WTC11 (cell line): ENCODE data around the gene PMP22. TPM values are rescaled to one million over a fixed set of nuclear protein-coding genes. Genes with fewer than 3 reads are reported as not detected.

Experiments
- ATAC-seq: fragments of 200-7000 bp; cut with Tn5 transposase; 2 replicates; pipeline ENCODE4 v1.10.0; 2021; ENCODE audit warnings: mild to moderate bottlenecking, moderate library complexity
- CTCF ChIA-PET: fragments of 300-600 bp; sonication (Branson Sonifier 250); formaldehyde crosslinking; loops from one replicate; lab custom pipeline; 2021; ENCODE audit warnings: antibody characterized with exemption; lab: Charles Lee
- POLR2A ChIA-PET: fragments of 350-600 bp; sonication (Branson Sonifier 250); formaldehyde crosslinking; loops from one replicate; lab custom pipeline; 2021; ENCODE audit warnings: antibody characterized with exemption; lab: Charles Lee
- DNase-seq: peaks from one replicate; pipeline ENCODE4 v3.0.0; 2021; ENCODE audit warnings: low spot score
- H3K27ac Mint-ChIP-seq: 2 replicates; pipeline ENCODE4 v1.8.0; 2021; ENCODE audit warnings: mixed read lengths
- H3K27me3 Mint-ChIP-seq: 2 replicates; pipeline ENCODE4 v1.8.0; 2021; ENCODE audit warnings: low read depth, mild to moderate bottlenecking, moderate library complexity, mixed read lengths
- H3K36me3 Mint-ChIP-seq: 2 replicates; pipeline ENCODE4 v1.8.0; 2021; ENCODE audit warnings: mixed read lengths
- H3K4me1 Mint-ChIP-seq: 2 replicates; pipeline ENCODE4 v1.8.0; 2022; ENCODE audit warnings: mixed read lengths
- H3K4me3 Mint-ChIP-seq: 2 replicates; pipeline ENCODE4 v1.8.0; 2021; ENCODE audit warnings: mild to moderate bottlenecking, moderate library complexity, mixed read lengths
- H3K9me3 Mint-ChIP-seq: 2 replicates; pipeline ENCODE4 v1.8.0; 2021; ENCODE audit warnings: mixed read lengths
- ATF1 ChIP-seq: sonication (generic); formaldehyde crosslinking; IDR thresholded peaks from 2 replicates; pipeline ENCODE4 v1.8.1; 2023; ENCODE audit warnings: mild to moderate bottlenecking, moderate library complexity, missing genetic modification reagents
- ESRRA ChIP-seq: sonication (generic); formaldehyde crosslinking; IDR thresholded peaks from 2 replicates; pipeline ENCODE4 v1.8.1; 2022; ENCODE audit warnings: mild to moderate bottlenecking, missing genetic modification reagents, borderline replicate concordance
- GTF2I ChIP-seq: fragments of 250-450 bp; sonication (Bioruptor Pico); conservative IDR thresholded peaks from 2 replicates; pipeline ENCODE4 v1.4.0; 2021; ENCODE audit warnings: mild to moderate bottlenecking
- PRRX2 ChIP-seq: fragments of 250-450 bp; sonication (Bioruptor Pico); IDR thresholded peaks from 2 replicates; pipeline ENCODE4 v1.8.0; 2021; ENCODE audit warnings: mild to moderate bottlenecking
- SMAD3 ChIP-seq: sonication (generic); formaldehyde crosslinking; IDR thresholded peaks from 2 replicates; pipeline ENCODE4 v1.8.0; 2022; ENCODE audit warnings: missing genetic modification reagents, mild to moderate bottlenecking, borderline replicate concordance
- ZNF121 ChIP-seq: sonication (generic); formaldehyde crosslinking; IDR thresholded peaks from 2 replicates; pipeline ENCODE4 v1.8.0; 2023; ENCODE audit warnings: missing genetic modification reagents
- ZNF232 ChIP-seq: sonication (generic); formaldehyde crosslinking; IDR thresholded peaks from 2 replicates; pipeline ENCODE4 v1.8.0; 2022; ENCODE audit warnings: mild to moderate bottlenecking, missing genetic modification reagents
- ZNF671 ChIP-seq: fragments of 250-450 bp; sonication (Bioruptor Pico); IDR thresholded peaks from 2 replicates; pipeline ENCODE4 v1.8.0; 2021; ENCODE audit warnings: mild to moderate bottlenecking
- total RNA-seq: library from RNA; stranded (reverse); gene quantifications from 3 replicates; pipeline ENCODE4 v1.2.3, GENCODE V29; 2021
- TF ChIP-seq, protein P1 (sequence below): sonication (generic); formaldehyde crosslinking; conservative IDR thresholded peaks from 2 replicates; pipeline ENCODE4 v1.8.1; 2023; ENCODE audit warnings: mild to moderate bottlenecking, low read depth, missing genetic modification reagents, moderate library complexity
- TF ChIP-seq, protein P2 (sequence below): sonication (generic); formaldehyde crosslinking; IDR thresholded peaks from 2 replicates; pipeline ENCODE4 v1.8.1; 2022; ENCODE audit warnings: mild to moderate bottlenecking, missing genetic modification reagents, moderate library complexity, borderline replicate concordance
- TF ChIP-seq, protein P3 (sequence below): fragments of 250-450 bp; sonication (Bioruptor Pico); conservative IDR thresholded peaks from 2 replicates; pipeline ENCODE4 v1.9.0; 2021; ENCODE audit warnings: mild to moderate bottlenecking
- TF ChIP-seq, protein P4 (sequence below): sonication (generic); formaldehyde crosslinking; IDR thresholded peaks from 2 replicates; pipeline ENCODE4 v1.8.1; 2023; ENCODE audit warnings: mild to moderate bottlenecking, missing genetic modification reagents
- TF ChIP-seq, protein P5 (sequence below): fragments of 250-450 bp; sonication (Bioruptor Pico); IDR thresholded peaks from 2 replicates; pipeline ENCODE4 v1.9.0; 2021; ENCODE audit warnings: mild to moderate bottlenecking, borderline replicate concordance
- TF ChIP-seq, protein P6 (sequence below): fragments of 250-450 bp; sonication (Bioruptor Pico); IDR thresholded peaks from 2 replicates; pipeline ENCODE4 v1.9.0; 2021; ENCODE audit warnings: moderate library complexity, mild to moderate bottlenecking, inconsistent platforms, borderline replicate concordance

Gene PMP22
- total RNA-seq, 1 experiment from 2014 or later, result 3.0 TPM

DNA sequence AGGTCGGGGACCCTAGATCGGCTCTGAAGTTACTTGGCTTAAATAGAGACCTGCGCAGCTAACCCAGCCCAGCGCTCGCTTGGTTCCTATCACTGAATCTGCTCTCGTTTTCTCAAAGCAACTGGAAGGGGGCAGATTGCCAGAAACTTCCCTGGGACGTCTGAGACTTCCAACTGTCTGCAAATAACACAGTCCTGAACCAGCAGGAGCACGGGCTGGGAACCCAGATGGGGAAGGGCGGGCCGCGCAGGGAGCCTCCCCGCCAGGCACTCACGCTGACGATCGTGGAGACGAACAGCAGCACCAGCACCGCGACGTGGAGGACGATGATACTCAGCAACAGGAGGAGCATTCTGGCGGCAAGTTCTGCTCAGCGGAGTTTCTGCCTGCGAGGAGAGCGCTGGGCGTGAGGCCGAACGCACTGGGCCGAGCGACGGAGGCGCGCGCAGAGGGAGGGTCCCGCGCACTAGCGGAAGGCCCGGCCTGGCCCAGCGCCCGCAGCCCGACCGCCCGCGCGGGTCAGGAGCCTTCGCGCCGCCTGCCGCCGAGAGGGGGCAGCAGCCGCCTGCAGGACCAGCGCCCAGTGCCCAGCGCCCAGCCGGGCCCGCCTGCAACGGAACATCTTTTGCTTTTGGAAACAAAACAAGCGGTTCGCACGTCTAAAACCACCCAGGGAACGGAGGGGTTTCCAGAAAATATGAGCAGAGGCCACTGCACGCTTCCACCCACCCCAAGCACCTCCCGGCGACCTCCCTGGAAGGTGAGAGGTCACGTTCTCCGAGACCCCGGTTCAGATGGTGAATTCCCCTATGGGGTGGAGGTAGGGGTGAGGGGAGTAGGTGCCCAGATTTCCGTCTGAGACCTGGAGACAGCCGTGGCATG, 4.5 kb downstream of the PMP22 start (continued):
- TF ChIP-seq, protein P1, sequence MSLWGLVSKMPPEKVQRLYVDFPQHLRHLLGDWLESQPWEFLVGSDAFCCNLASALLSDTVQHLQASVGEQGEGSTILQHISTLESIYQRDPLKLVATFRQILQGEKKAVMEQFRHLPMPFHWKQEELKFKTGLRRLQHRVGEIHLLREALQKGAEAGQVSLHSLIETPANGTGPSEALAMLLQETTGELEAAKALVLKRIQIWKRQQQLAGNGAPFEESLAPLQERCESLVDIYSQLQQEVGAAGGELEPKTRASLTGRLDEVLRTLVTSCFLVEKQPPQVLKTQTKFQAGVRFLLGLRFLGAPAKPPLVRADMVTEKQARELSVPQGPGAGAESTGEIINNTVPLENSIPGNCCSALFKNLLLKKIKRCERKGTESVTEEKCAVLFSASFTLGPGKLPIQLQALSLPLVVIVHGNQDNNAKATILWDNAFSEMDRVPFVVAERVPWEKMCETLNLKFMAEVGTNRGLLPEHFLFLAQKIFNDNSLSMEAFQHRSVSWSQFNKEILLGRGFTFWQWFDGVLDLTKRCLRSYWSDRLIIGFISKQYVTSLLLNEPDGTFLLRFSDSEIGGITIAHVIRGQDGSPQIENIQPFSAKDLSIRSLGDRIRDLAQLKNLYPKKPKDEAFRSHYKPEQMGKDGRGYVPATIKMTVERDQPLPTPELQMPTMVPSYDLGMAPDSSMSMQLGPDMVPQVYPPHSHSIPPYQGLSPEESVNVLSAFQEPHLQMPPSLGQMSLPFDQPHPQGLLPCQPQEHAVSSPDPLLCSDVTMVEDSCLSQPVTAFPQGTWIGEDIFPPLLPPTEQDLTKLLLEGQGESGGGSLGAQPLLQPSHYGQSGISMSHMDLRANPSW, result no peak
- TF ChIP-seq ZNF121 (CRISPR knock-in tag), result peak; percentile 69; the same call in 1 of the 2 replicates
- TF ChIP-seq ATF1 (CRISPR knock-in tag), result 0 out of 2 replicates have a peak, but pooled peaks have one; percentile 25
- TF ChIP-seq, all 79 proteins: peak for 12

DNA sequence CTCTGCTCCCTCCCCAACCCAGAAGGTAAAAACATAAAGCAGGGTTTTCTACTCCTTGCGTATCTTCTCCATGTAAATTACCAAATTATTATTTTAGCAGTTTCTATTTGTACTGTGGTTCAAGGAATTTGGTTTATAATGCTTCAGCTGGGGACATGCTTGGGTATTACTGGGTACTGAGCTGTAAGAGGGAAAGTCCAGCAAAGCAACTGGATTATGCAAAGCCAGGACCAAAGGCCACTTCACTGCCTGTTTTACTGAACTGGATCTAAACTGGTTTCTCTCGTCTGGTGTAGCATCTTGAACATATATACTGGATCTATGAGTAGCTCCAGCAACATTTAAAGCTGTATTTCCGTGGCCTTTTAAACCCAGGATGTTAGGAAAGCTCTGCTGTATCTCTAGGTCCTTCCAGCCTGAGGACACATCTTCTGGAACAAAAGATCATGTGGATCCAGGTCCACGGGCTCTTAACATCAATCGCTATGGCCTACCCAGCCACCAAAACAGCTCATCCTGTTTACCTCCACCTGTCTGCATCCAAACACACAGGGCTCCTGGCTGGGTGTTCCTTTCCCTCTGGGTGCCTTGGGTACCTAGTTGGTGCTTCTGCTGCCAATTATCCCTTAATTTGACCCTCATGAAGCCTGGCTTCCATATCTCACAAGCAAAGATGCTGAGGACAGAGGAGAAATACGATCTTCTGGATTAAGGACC, 7.2 kb downstream of the PMP22 start:
- no peaks in the 10 kb centered on the region for H3K36me3 Mint-ChIP-seq
- ATAC-seq, result no peak
- H3K4me1 Mint-ChIP-seq, result peaks cover 20% of the 10 kb centered on the region
- no peaks in the 10 kb centered on the region; the same call in 1 of the 2 replicates for H3K9me3 Mint-ChIP-seq
- TF ChIP-seq SMAD3 (CRISPR knock-in tag), result no peak
- TF ChIP-seq, protein P2, sequence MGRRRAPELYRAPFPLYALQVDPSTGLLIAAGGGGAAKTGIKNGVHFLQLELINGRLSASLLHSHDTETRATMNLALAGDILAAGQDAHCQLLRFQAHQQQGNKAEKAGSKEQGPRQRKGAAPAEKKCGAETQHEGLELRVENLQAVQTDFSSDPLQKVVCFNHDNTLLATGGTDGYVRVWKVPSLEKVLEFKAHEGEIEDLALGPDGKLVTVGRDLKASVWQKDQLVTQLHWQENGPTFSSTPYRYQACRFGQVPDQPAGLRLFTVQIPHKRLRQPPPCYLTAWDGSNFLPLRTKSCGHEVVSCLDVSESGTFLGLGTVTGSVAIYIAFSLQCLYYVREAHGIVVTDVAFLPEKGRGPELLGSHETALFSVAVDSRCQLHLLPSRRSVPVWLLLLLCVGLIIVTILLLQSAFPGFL, result no peak
- TF ChIP-seq, protein P3, sequence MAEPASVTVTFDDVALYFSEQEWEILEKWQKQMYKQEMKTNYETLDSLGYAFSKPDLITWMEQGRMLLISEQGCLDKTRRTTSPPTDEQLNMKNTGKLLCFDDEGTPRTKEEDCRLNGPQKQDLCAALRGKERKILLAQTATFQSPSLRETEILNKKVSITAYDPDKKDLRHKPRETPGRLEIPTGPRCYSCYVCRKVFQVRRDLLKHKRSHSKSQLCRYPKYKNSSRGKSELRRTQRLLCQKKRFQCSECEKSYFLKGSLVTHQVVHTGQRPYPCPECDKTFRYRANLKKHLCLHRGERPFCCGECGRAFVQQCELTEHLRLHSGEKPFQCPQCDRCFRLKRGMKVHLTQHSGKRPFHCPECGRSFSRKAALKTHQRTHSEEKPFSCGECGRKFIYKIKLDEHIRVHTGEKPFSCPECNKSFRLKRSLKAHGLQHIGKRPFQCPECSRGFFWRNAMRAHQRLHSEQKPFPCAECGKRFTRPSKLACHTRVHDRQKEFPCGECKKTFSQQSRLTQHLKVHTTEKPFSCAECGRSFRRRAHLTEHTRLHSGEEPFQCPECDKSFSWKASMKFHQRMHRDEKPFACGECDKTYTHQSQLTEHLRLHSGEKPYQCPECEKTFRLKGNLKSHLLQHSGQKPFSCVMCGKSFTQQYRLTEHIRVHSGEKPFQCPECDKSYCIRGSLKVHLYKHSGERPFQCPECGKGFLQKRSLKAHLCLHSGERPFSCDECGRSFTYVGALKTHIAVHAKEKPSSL (CRISPR knock-in tag), result no peak
- TF ChIP-seq, protein P4, sequence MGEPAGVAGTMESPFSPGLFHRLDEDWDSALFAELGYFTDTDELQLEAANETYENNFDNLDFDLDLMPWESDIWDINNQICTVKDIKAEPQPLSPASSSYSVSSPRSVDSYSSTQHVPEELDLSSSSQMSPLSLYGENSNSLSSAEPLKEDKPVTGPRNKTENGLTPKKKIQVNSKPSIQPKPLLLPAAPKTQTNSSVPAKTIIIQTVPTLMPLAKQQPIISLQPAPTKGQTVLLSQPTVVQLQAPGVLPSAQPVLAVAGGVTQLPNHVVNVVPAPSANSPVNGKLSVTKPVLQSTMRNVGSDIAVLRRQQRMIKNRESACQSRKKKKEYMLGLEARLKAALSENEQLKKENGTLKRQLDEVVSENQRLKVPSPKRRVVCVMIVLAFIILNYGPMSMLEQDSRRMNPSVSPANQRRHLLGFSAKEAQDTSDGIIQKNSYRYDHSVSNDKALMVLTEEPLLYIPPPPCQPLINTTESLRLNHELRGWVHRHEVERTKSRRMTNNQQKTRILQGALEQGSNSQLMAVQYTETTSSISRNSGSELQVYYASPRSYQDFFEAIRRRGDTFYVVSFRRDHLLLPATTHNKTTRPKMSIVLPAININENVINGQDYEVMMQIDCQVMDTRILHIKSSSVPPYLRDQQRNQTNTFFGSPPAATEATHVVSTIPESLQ (CRISPR knock-in tag), result no peak
- TF ChIP-seq, protein P5, sequence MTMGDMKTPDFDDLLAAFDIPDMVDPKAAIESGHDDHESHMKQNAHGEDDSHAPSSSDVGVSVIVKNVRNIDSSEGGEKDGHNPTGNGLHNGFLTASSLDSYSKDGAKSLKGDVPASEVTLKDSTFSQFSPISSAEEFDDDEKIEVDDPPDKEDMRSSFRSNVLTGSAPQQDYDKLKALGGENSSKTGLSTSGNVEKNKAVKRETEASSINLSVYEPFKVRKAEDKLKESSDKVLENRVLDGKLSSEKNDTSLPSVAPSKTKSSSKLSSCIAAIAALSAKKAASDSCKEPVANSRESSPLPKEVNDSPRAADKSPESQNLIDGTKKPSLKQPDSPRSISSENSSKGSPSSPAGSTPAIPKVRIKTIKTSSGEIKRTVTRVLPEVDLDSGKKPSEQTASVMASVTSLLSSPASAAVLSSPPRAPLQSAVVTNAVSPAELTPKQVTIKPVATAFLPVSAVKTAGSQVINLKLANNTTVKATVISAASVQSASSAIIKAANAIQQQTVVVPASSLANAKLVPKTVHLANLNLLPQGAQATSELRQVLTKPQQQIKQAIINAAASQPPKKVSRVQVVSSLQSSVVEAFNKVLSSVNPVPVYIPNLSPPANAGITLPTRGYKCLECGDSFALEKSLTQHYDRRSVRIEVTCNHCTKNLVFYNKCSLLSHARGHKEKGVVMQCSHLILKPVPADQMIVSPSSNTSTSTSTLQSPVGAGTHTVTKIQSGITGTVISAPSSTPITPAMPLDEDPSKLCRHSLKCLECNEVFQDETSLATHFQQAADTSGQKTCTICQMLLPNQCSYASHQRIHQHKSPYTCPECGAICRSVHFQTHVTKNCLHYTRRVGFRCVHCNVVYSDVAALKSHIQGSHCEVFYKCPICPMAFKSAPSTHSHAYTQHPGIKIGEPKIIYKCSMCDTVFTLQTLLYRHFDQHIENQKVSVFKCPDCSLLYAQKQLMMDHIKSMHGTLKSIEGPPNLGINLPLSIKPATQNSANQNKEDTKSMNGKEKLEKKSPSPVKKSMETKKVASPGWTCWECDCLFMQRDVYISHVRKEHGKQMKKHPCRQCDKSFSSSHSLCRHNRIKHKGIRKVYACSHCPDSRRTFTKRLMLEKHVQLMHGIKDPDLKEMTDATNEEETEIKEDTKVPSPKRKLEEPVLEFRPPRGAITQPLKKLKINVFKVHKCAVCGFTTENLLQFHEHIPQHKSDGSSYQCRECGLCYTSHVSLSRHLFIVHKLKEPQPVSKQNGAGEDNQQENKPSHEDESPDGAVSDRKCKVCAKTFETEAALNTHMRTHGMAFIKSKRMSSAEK (CRISPR knock-in tag), result no peak
- no peak for TF ChIP-seq ZNF671 (CRISPR knock-in tag)
- no peak for TF ChIP-seq GTF2I (CRISPR knock-in tag)
- TF ChIP-seq PRRX2, result no peak
- TF ChIP-seq, protein P6, sequence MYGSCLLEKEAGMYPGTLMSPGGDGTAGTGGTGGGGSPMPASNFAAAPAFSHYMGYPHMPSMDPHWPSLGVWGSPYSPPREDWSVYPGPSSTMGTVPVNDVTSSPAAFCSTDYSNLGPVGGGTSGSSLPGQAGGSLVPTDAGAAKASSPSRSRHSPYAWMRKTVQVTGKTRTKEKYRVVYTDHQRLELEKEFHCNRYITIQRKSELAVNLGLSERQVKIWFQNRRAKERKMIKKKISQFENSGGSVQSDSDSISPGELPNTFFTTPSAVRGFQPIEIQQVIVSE (CRISPR knock-in tag), result no peak
- no peak for TF ChIP-seq ESRRA (CRISPR knock-in tag)
- TF ChIP-seq ZNF232 (CRISPR knock-in tag), result no peak
- no peak overlapping the region for H3K4me3 Mint-ChIP-seq
- no peak overlapping the region for H3K27ac Mint-ChIP-seq
- DNase-seq, result no peak
- CTCF ChIA-PET, result interaction anchor here (0.5 to 8.2 kb wide), 14 partner anchors 8 to 245 kb away, joined by 3 to 148 read pairs (median 4); partner anchors contain the start of gene TEKT3
- peaks cover 70% of the 10 kb centered on the region for H3K27me3 Mint-ChIP-seq
- POLR2A ChIA-PET, result no interaction called here
